Neural cell (in vitro differentiated cells): Measurements from ENCODE around the gene RPL38.
A peak's percentile ranks its signal among the peaks of the same experiment; 100 is the strongest.

Experiments used
- CTCF ChIP-seq: fragments of 450-650 bp; IDR thresholded peaks from 2 replicates; pipeline ENCODE4 v1.5.1; 2014; ENCODE audit warnings: antibody characterized with exemption, mild to moderate bottlenecking, moderate library complexity; ENCODE audit not compliant: poor library complexity, severe bottlenecking
- EP300 ChIP-seq: fragments of 450-650 bp; conservative IDR thresholded peaks from 2 replicates; pipeline ENCODE4 v1.6.1; 2014; ENCODE audit warnings: antibody characterized with exemption, mild to moderate bottlenecking, moderate library complexity; ENCODE audit not compliant: poor library complexity, severe bottlenecking
- EZH2 ChIP-seq: fragments of 200-600, 300-800 bp; shearing (Covaris generic), sonication (generic); IDR thresholded peaks from 2 replicates; pipeline ENCODE4 v1.6.1; 2014; ENCODE audit warnings: antibody characterized with exemption, low read length, borderline replicate concordance, mild to moderate bottlenecking; ENCODE audit not compliant: insufficient read depth, poor library complexity, severe bottlenecking
- MXI1 ChIP-seq: fragments of 450-650 bp; conservative IDR thresholded peaks from 2 replicates; pipeline ENCODE4 v1.6.1; 2014; ENCODE audit warnings: antibody characterized with exemption, mild to moderate bottlenecking; ENCODE audit not compliant: poor library complexity, severe bottlenecking
- POLR2AphosphoS5 ChIP-seq: IDR thresholded peaks from 2 replicates; pipeline ENCODE4 v1.6.1; 2012
- RAD21 ChIP-seq: fragments of 450-650 bp; conservative IDR thresholded peaks from 2 replicates; pipeline ENCODE4 v1.6.1; 2014; ENCODE audit warnings: antibody characterized with exemption, mild to moderate bottlenecking, moderate library complexity
- REST ChIP-seq: IDR thresholded peaks from 2 replicates; pipeline ENCODE4 v1.6.1; 2012; ENCODE audit warnings: borderline replicate concordance
- TAF1 ChIP-seq: IDR thresholded peaks from 2 replicates; pipeline ENCODE4 v1.6.1; 2012; ENCODE audit warnings: low read depth

GRCh38 chr17:74176546-74177001 lies 26.9 kb upstream of the RPL38 start:
- peak; percentile 95 for TF ChIP-seq CTCF
- TF ChIP-seq RAD21: peak; percentile 98
- no peak for TF ChIP-seq EZH2
- TF ChIP-seq EP300: no peak
- no peak for TF ChIP-seq POLR2AphosphoS5
- TF ChIP-seq TAF1: no peak
- TF ChIP-seq REST: no peak
- TF ChIP-seq MXI1: no peak
